Right renal pelvis (tissue), 4 donors: ENCODE data around the gene C1QTNF2. TPM values are rescaled to one million over a fixed set of nuclear protein-coding genes. Genes with fewer than 3 reads are reported as not detected.
"Not testable (repeated sequence)": the region's sequence is repeated elsewhere in the genome, so short reads cannot be mapped to it uniquely, and the experiment has no call there.

Experiments used
- DNase-seq, 4 donors: peaks; one replicate each; pipeline ENCODE4 v3.0.0-alpha.2; 2013; ENCODE audit warnings: low read depth in 4 of 4, low spot score in 3 of 4, missing footprints in 1 of 4
- polyA plus RNA-seq, 4 donors: library from polyadenylated mRNA; unstranded; fragments of 120-200 nt; gene quantifications; one replicate each; pipeline ENCODE4 v1.2.1, GENCODE V29; 2013; ENCODE audit not compliant: insufficient read length in 4 of 4

Gene C1QTNF2
- polyA plus RNA-seq, 4 donors = 1.7 to 3.3 (median 1.8) TPM

- no peak for DNase-seq
Measured at GRCh38 chr5:160348080-160348479, 22.3 kb downstream of the C1QTNF2 start.

- DNase-seq = no peak
Measured at GRCh38 chr5:160347448-160347847, 23.0 kb downstream of the C1QTNF2 start.

GRCh38 chr5:160342413-160342941, 27.9 kb downstream of the C1QTNF2 start:
- no peak for DNase-seq

DNA sequence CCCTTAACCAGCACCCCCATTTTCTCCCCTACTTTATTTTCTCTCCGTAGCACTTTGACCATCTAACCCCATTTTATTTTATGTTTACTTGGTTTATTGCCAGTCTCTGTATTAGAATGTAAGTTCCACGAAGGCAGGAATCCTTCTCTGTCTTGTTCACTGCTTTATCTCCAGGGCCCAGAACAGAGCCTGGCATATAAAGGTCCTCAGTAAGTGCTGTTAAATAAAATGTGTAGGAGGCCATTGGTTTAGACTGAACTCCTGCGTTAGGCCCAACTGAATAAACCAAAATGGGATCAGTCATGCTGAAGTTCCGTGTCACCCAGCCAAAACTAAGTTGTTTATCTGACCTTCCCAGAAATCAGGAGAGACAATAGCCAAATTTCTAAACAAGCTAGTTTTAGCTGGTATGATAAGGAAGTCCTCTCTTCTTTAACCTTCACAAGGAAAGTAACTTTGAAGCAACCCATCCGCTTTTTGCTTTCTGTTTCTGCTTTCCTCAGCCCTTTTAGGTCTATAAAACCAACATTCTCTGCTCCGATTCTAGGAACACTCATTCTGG, 29.0 kb downstream of the C1QTNF2 start:
- no peak for DNase-seq

DNA sequence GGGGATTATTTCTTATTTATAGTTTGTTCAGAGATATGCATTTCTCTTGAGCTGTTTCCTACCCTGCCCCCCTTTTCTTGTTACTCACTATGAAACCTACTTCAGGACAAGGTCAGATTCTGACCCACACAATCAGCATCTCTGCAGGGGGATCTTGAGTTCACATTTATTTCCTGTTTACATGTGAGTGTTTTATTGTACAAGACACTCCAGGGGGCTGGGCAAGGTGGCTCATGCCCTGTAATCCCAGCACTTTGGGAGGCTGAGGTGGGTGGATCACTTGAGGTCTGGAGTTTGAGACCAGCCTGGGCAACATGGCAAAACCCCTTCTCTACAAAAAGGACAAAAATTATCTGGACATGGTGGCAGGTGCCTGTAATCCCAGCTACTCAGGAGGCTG, 29.9 kb downstream of the C1QTNF2 start:
- not testable (repeated sequence) for DNase-seq

- DNase-seq = no peak
Measured at GRCh38 chr5:160339406-160340130, 30.9 kb downstream of the C1QTNF2 start.

DNA sequence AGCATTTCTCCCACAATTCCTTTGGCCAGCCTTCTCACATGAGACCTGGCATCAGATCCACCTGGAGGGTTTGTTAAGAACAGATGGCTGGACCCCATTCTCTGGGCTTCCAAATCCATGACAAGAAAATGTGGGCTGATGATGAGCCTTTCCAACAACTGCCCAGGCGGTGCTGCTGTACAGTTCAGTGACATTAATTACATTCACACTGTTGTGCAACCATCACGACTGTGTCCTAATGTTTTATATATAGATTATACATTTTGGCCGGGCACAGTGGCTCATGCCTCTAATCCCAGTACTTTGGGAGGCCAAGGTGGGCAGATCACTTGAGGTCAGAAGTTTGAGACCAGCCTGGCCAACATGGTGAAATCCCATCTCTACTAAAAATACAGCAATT, 35.7 kb downstream of the C1QTNF2 start:
- DNase-seq = not testable (repeated sequence)

DNA sequence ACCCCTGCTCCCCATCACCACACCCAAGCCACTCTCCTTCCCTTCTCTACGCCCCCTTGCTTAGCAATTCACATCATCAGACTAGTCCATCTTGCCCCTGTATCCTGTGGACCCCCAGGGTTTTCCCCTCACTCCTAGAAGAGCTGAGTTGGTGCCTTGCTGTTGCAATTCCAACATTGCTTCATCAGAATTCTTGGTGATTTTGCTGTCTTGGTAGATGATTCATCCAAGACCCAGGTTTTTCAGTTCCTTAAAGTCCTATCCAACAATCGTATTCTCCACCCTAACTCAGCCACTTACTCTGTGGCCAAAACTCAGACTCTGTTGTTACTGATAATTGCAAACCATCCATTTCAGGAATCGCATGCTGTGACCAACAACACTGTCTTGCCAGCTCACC, 36.7 kb downstream of the C1QTNF2 start:
- no peak for DNase-seq

DNA sequence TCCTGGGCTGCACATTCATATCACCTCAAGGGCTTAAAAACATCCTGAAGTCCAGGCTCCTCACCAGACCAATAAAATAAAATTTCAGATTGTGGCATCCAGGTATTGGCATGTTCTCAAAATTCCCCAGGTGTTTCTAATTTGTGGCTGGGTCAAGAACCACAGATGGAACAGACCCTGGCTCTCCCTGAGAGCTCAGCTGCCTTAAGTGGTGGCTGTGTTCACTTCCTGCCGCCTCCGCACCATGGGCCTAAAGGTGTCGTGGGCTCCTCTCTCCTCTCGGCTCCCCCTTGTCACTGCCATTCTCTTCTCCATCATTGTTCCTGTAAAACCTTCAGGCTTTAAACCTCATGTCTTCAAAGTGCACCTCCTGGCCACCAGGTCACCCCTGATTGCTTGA, 40.2 kb downstream of the C1QTNF2 start:
- DNase-seq = no peak

- no peak for DNase-seq
Measured at GRCh38 chr5:160327818-160328217, 42.6 kb downstream of the C1QTNF2 start.

DNA sequence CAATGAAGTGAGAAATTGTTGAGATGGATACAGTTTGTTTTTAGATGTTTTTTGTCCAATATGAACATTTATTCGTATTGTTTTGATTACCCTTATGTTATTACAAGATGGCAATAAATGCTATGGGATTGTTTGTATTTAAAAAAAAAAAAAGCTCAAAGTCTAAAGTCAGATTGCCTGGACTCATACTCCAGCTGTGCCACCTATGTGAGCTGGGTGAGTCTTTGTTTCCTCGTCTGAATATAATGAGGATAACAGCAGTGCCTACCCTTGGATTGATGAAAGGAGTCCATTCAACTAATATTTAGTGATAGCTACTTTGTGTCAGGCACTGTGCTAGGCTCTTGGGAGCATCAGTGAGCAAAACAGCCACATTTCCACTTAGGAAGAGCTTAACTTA, 43.4 kb downstream of the C1QTNF2 start:
- no peak for DNase-seq

- no peak for DNase-seq
Measured at GRCh38 chr5:160325716-160326115, 44.7 kb downstream of the C1QTNF2 start.

- DNase-seq = no peak
Measured at GRCh38 chr5:160324886-160325285, 45.5 kb downstream of the C1QTNF2 start.

DNA sequence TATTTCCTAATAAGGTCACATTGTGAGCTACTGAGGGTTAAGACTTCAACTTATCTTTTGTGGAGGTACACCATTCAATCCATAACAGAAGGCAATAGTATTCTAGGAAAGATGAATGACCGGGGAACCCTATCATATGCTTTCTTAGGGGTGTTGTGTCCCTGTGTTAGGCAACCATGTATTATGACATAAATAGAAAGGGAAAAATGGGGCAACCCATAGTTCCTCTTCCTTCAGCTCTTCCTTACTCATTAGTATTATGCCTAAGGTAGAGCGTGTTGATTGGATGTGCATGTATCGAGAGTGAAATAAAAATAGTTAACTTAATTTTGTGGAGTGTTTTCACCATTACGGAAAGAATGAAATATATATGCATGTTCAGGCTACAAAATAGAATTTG, 52.0 kb downstream of the C1QTNF2 start:
- no peak for DNase-seq

DNA sequence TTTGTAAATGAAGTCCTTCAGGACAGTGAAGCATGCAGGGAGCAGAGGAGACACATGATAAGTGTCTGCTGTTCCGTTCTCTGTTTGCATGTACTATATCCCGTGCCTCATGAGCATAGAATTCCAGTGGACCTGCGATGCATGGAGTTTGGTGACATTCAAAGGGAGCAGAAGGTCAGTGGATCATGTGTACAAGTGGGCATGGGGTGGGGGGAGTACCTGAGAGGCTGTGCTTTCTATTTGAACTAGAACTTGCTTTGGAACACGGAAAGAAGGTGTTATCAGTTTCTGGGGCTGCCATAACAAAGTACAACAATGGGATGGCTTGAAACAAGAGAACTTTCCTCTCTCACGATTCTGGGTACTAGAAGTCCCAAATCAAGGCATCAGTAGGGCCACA, 53.0 kb downstream of the C1QTNF2 start:
- DNase-seq = no peak

DNA sequence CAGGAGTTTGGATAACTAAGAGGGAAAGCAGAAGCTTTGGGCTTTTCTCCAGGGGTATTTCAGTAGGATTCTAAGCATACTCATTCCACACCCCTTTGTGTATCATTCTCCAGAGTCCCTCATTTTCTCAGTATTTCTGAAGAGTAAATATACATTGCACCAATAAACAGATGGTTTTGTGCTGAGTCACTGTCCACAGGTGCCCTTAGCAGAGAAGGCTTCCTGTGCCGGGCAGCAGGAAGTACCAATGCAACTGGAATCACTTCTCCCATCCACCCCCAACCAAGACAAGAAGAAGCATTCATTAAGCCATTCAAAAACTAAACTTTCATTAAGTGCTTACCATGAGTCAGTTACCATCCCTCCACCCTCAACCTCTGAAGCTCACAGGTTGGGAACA, 54.5 kb downstream of the C1QTNF2 start:
- DNase-seq = no peak

- DNase-seq = no peak
Measured at GRCh38 chr5:160312960-160313727, 57.3 kb downstream of the C1QTNF2 start.

GRCh38 chr5:160312134-160312959, 58.1 kb downstream of the C1QTNF2 start, which contains the start of gene CCNJL:
CCNJL (minus strand) TSS chr5:160312564; CDS start chr5:160311923, 641 bp downstream.
- DNase-seq = peak; percentile 55 to 75 (median 69)

DNA sequence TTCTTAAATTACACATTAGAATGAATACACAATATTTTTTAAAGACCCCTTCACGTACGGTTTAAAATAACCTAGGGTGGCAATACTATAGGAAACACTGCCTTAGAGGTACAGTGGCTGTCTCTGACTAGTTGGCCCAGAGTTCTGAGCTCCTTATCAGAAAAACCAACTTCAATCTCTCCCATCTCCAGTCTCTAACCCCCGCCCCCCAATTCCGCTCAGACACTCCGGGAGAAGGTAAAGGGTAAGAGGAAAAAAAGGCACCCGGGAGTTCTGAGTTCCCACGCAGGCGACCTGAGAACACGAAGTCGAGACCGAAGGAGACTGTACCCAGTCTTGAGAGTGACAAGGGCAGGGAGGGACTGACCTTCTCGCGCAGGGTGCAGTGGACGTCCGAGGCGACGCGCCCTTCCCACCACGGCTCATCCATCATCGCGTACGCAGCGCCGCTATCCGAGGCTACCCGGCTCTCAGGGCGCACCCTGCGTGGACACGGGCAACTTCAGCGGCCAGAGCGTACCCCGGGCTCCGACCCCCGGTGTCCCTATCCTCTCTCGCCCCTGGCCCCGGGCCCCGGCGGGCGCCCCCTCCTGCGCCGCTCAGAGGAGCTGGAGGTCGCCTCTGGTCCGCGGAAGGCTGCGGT, 58.8 kb downstream of the C1QTNF2 start:
- no peak for DNase-seq
